Activated B cell treated with CpG ODN at 0.5 μM for 24 hours (primary cell): ENCODE data around the gene TNXB. TPM values are rescaled to one million over a fixed set of nuclear protein-coding genes. Genes with fewer than 3 reads are reported as not detected.

Source experiments
- ATAC-seq: fragments of 200-7000 bp; cut with Tn5 transposase; one replicate; pipeline ENCODE4 v1.10.0; 2021; ENCODE audit warnings: low read depth, mild to moderate bottlenecking, moderate library complexity
- CTCF ChIA-PET: fragments of 350-600 bp; sonication (Branson Sonifier 250); formaldehyde crosslinking; loops from one replicate; lab custom pipeline; 2021; ENCODE audit warnings: antibody characterized with exemption; lab: Charles Lee
- POLR2A ChIA-PET: fragments of 350-600 bp; sonication (Branson Sonifier 250); formaldehyde crosslinking; loops from one replicate; lab custom pipeline; 2021; ENCODE audit warnings: antibody characterized with exemption; lab: Charles Lee
- DNase-seq: peaks from one replicate; pipeline ENCODE4 v3.0.0; 2022
- H3K27ac Mint-ChIP-seq: one replicate; pipeline ENCODE4 v1.8.0; 2020; ENCODE audit warnings: mixed read lengths
- H3K27me3 Mint-ChIP-seq: one replicate; pipeline ENCODE4 v1.8.0; 2021; ENCODE audit warnings: mixed read lengths
- H3K36me3 Mint-ChIP-seq: one replicate; pipeline ENCODE4 v1.8.0; 2021; ENCODE audit warnings: low read depth, mixed read lengths
- H3K4me1 Mint-ChIP-seq: one replicate; pipeline ENCODE4 v1.8.0; 2021; ENCODE audit warnings: mixed read lengths
- H3K4me3 Mint-ChIP-seq: one replicate; pipeline ENCODE4 v1.8.0; 2020; ENCODE audit warnings: mild to moderate bottlenecking, mixed read lengths
- H3K9me3 Mint-ChIP-seq: one replicate; pipeline ENCODE4 v1.8.0; 2020; ENCODE audit warnings: mixed read lengths
- CTCF ChIP-seq: fragments of 200-600 bp; IDR thresholded peaks from one replicate; pipeline ENCODE4 v1.8.0; 2022; ENCODE audit warnings: antibody characterized with exemption, mild to moderate bottlenecking
- intact Hi-C: fragments of 100-400 bp; cut with micrococcal nuclease; formaldehyde crosslinking; loops from one replicate; pipeline ENCODE4 v1.15.1; 2024
- total RNA-seq: library from RNA; stranded (reverse); gene quantifications from 2 replicates; pipeline ENCODE4 v1.2.3, GENCODE V29; 2022

TNXB gene
- total RNA-seq, 1 donor from 2014 or later = 12.4 TPM

GRCh38 chr6:32153564-32154513 is 44.7 kb upstream of the TNXB start, which contains the start of gene PPT2:
TSS of gene PPT2 (plus strand) at chr6:32154141. CDS start at chr6:32154595, 454 bp downstream.
- ATAC-seq (peak; percentile 49), DNase-seq (peak; percentile 60)
- ChIA-PET CTCF (interaction anchor here (1.0 to 1.3 kb wide), 4 partner anchors 10 to 42 kb away, joined by 3 to 10 read pairs (median 4); partner anchors contain the start of gene ATF6B), POLR2A (interaction anchor here (0.6 to 1.2 kb wide), 4 partner anchors 15 to 41 kb away, joined by 3 to 8 read pairs (median 5); partner anchors contain the start of gene PBX2)
- Mint-ChIP-seq H3K4me1 (peaks cover 33% of the 10 kb centered on the region), H3K36me3 (no peaks in the 10 kb centered on the region), H3K27me3 (peaks cover 29% of the 10 kb centered on the region), H3K9me3 (no peaks in the 10 kb centered on the region), H3K27ac (peak within 1 kb of the TSS; percentile 59), H3K4me3 (peak within 1 kb of the TSS; percentile 96)
- no peak for TF ChIP-seq CTCF
- intact Hi-C loops = loop anchor here (1.0 to 10.0 kb wide), 6 partner anchors 22 to 109 kb away; partner anchors contain the start of genes AGPAT1, FKBPL and PBX2

GRCh38 chr6:32152769-32153563 is 43.8 kb upstream of the TNXB start:
- no peak for TF ChIP-seq CTCF
- no peaks in the 10 kb centered on the region for H3K36me3 Mint-ChIP-seq
- ChIA-PET CTCF (interaction anchor here (1.2 kb wide), 1 partner anchor 24 kb away, joined by 3 read pairs; the partner anchor contains the start of gene ATF6B), POLR2A (interaction anchor here (0.5 kb wide), 1 partner anchor 18 kb away, joined by 4 read pairs; no protein-coding TSS in a partner anchor)
- ATAC-seq = no peak
- H3K4me1 Mint-ChIP-seq = peaks cover 41% of the 10 kb centered on the region
- H3K4me3 Mint-ChIP-seq = peak overlapping the region; percentile 52
- H3K27me3 Mint-ChIP-seq = peaks cover 38% of the 10 kb centered on the region
- peak overlapping the region; percentile 59 for H3K27ac Mint-ChIP-seq
- intact Hi-C loops = loop anchor here (10.0 kb wide), 1 partner anchor 108 kb away; no protein-coding TSS in a partner anchor
- DNase-seq = no peak
- no peaks in the 10 kb centered on the region for H3K9me3 Mint-ChIP-seq

GRCh38 chr6:32151863-32152768 is 43.0 kb upstream of the TNXB start, which contains the start of gene PRRT1:
TSS of gene PRRT1 (minus strand) at chr6:32151939. CDS start at chr6:32151827, 112 bp downstream.
- no peak for TF ChIP-seq CTCF
- Mint-ChIP-seq H3K27ac (no peak within 1 kb of the TSS), H3K4me3 (peak within 1 kb of the TSS; percentile 52), H3K4me1 (peaks cover 41% of the 10 kb centered on the region), H3K27me3 (peaks cover 46% of the 10 kb centered on the region), H3K36me3 (no peaks in the 10 kb centered on the region), H3K9me3 (no peaks in the 10 kb centered on the region)
- DNase-seq = no peak
- POLR2A ChIA-PET = interaction anchor here (0.5 kb wide), 2 partner anchors 17 to 34 kb away, joined by 4 to 5 read pairs; no protein-coding TSS in a partner anchor
- CTCF ChIA-PET = interaction anchor here (1.2 kb wide), 1 partner anchor 24 kb away, joined by 3 read pairs; the partner anchor contains the start of gene ATF6B
- ATAC-seq = no peak
- intact Hi-C loops = loop anchor here (10.0 kb wide), 1 partner anchor 107 kb away; no protein-coding TSS in a partner anchor

GRCh38 chr6:32151181-32151862 is 42.2 kb upstream of the TNXB start:
- POLR2A ChIA-PET = no interaction called here
- no peak for TF ChIP-seq CTCF
- peaks cover 51% of the 10 kb centered on the region for H3K27me3 Mint-ChIP-seq
- H3K4me1 Mint-ChIP-seq = peaks cover 41% of the 10 kb centered on the region
- CTCF ChIA-PET = no interaction called here
- no peak overlapping the region for H3K27ac Mint-ChIP-seq
- H3K36me3 Mint-ChIP-seq = no peaks in the 10 kb centered on the region
- DNase-seq (no peak), ATAC-seq (no peak)
- intact Hi-C loops = loop anchor here (10.0 kb wide), 1 partner anchor 107 kb away; no protein-coding TSS in a partner anchor
- no peaks in the 10 kb centered on the region for H3K9me3 Mint-ChIP-seq
- no peak overlapping the region for H3K4me3 Mint-ChIP-seq
